Mononuclear cell (primary cell): ENCODE data around the gene HDAC4. TPM values are rescaled to one million over a fixed set of nuclear protein-coding genes. Genes with fewer than 3 reads are reported as not detected.

Experiments used
- H3K27me3 ChIP-seq: 2 replicates; pipeline ENCODE4 v1.6.0; 2011; ENCODE audit warnings: low read length, control low read depth; ENCODE audit not compliant: insufficient read depth
- H3K4me1 ChIP-seq: 2 replicates; pipeline ENCODE4 v1.5.1; 2011; ENCODE audit warnings: mild to moderate bottlenecking, low read length, control low read depth; ENCODE audit not compliant: insufficient read depth
- H3K4me3 ChIP-seq: 2 replicates; pipeline ENCODE4 v1.5.1; 2011; ENCODE audit warnings: mild to moderate bottlenecking, low read length, moderate library complexity
- H3K9me3 ChIP-seq: 2 replicates; pipeline ENCODE4 v1.5.1; 2011; ENCODE audit warnings: low read depth, mild to moderate bottlenecking, control low read depth, low read length
- total RNA-seq: library from RNA; depleted of rRNA; stranded (reverse); fragments of >200 nt; gene quantifications from one replicate; pipeline ENCODE4 v1.2.3, GENCODE V29; 2012

Gene HDAC4
- total RNA-seq, 1 donor = 27.7 TPM

- Histone ChIP-seq H3K9me3 (no peaks in the 10 kb centered on the region), H3K27me3 (no peaks in the 10 kb centered on the region), H3K4me1 (peaks cover 16% of the 10 kb centered on the region), H3K4me3 (no peak overlapping the region)
These were observed 5.8 kb downstream of the HDAC4 start for GRCh38 chr2:239394978-239395377.

GRCh38 chr2:239394346-239394945 is 6.4 kb downstream of the HDAC4 start:
- Histone ChIP-seq H3K27me3 (no peaks in the 10 kb centered on the region), H3K9me3 (no peaks in the 10 kb centered on the region), H3K4me3 (no peak overlapping the region), H3K4me1 (peaks cover 11% of the 10 kb centered on the region)

GRCh38 chr2:239393941-239394340 is 6.9 kb downstream of the HDAC4 start:
- Histone ChIP-seq H3K4me3 (no peak overlapping the region), H3K4me1 (peaks cover 6% of the 10 kb centered on the region), H3K27me3 (no peaks in the 10 kb centered on the region), H3K9me3 (no peaks in the 10 kb centered on the region)

GRCh38 chr2:239393388-239393940 is 7.4 kb downstream of the HDAC4 start:
- Histone ChIP-seq H3K27me3 (no peaks in the 10 kb centered on the region), H3K9me3 (no peaks in the 10 kb centered on the region), H3K4me1 (peaks cover 3% of the 10 kb centered on the region), H3K4me3 (no peak overlapping the region)

GRCh38 chr2:239392688-239393387 is 8.0 kb downstream of the HDAC4 start:
- no peaks in the 10 kb centered on the region for H3K27me3 ChIP-seq
- no peak overlapping the region for H3K4me3 ChIP-seq
- H3K9me3 ChIP-seq = no peaks in the 10 kb centered on the region
- peaks cover 2% of the 10 kb centered on the region for H3K4me1 ChIP-seq

GRCh38 chr2:239392072-239392357 is 8.8 kb downstream of the HDAC4 start:
- no peaks in the 10 kb centered on the region for H3K9me3 ChIP-seq
- no peak overlapping the region for H3K4me3 ChIP-seq
- no peaks in the 10 kb centered on the region for H3K27me3 ChIP-seq
- H3K4me1 ChIP-seq = no peaks in the 10 kb centered on the region

GRCh38 chr2:239391286-239392071 is 9.3 kb downstream of the HDAC4 start:
- Histone ChIP-seq H3K9me3 (no peaks in the 10 kb centered on the region), H3K27me3 (no peaks in the 10 kb centered on the region), H3K4me1 (no peaks in the 10 kb centered on the region), H3K4me3 (no peak overlapping the region)

- Histone ChIP-seq H3K4me1 (no peaks in the 10 kb centered on the region), H3K4me3 (no peak overlapping the region), H3K9me3 (no peaks in the 10 kb centered on the region), H3K27me3 (no peaks in the 10 kb centered on the region)
These were observed 10.1 kb downstream of the HDAC4 start for GRCh38 chr2:239390546-239391285.

GRCh38 chr2:239389414-239390329 is 11.1 kb downstream of the HDAC4 start:
- H3K9me3 ChIP-seq = no peaks in the 10 kb centered on the region

GRCh38 chr2:239388236-239389151 is 12.3 kb downstream of the HDAC4 start:
- no peaks in the 10 kb centered on the region for H3K4me1 ChIP-seq
- H3K9me3 ChIP-seq = no peaks in the 10 kb centered on the region
- H3K4me3 ChIP-seq = no peak overlapping the region
- no peaks in the 10 kb centered on the region for H3K27me3 ChIP-seq

More at GRCh38 chr2:239389414-239390329, 11.1 kb downstream of the HDAC4 start:
- H3K27me3 ChIP-seq = no peaks in the 10 kb centered on the region
- no peaks in the 10 kb centered on the region for H3K4me1 ChIP-seq
- no peak overlapping the region for H3K4me3 ChIP-seq

GRCh38 chr2:239387811-239388210 is 13.0 kb downstream of the HDAC4 start:
- H3K4me3 ChIP-seq = no peak overlapping the region
- no peaks in the 10 kb centered on the region for H3K4me1 ChIP-seq
- no peaks in the 10 kb centered on the region for H3K27me3 ChIP-seq
- no peaks in the 10 kb centered on the region for H3K9me3 ChIP-seq

- Histone ChIP-seq H3K9me3 (no peaks in the 10 kb centered on the region), H3K27me3 (no peaks in the 10 kb centered on the region), H3K4me1 (peaks cover 2% of the 10 kb centered on the region), H3K4me3 (no peak overlapping the region)
These were observed 13.9 kb downstream of the HDAC4 start for GRCh38 chr2:239386872-239387445.
